ENCODE results near the gene SERPINA6.
A peak's percentile ranks its signal among the peaks of the same experiment; 100 is the strongest.

SERPINA6 gene

GRCh38 chr14:94330857-94331256 is 7.7 kb upstream of the SERPINA6 start:
- in situ Hi-C loops (cut with HindIII; ENCODE audit: low pct_unique_long_range_greater_than_20kb, low sequenced_read_pairs), result no loop called here
- TF ChIP-seq JUND (IDR thresholded peaks at IDR 0.05; ENCODE audit: low read depth), result peak; percentile 73; the same call in 1 of the 2 replicates
- DNase-seq (ENCODE audit: low read depth in 1 of 2, low spot score in 1 of 2), result peak in 1 of 2 experiments; percentile 99

GRCh38 chr14:94330432-94330831 is 7.3 kb upstream of the SERPINA6 start:
- no peak for TF ChIP-seq JUND (IDR thresholded peaks at IDR 0.05; ENCODE audit: low read depth)
- DNase-seq (ENCODE audit: low read depth in 1 of 2, low spot score in 1 of 2), result no peak
- in situ Hi-C loops (cut with HindIII; ENCODE audit: low pct_unique_long_range_greater_than_20kb, low sequenced_read_pairs), result no loop called here

- in situ Hi-C loops (cut with HindIII; ENCODE audit: low pct_unique_long_range_greater_than_20kb, low sequenced_read_pairs), result no loop called here
- peak in 1 of 2 experiments; percentile 46 for DNase-seq (ENCODE audit: low read depth in 1 of 2, low spot score in 1 of 2)
- no peak for TF ChIP-seq JUND (IDR thresholded peaks at IDR 0.05; ENCODE audit: low read depth)
These were observed 6.7 kb upstream of the SERPINA6 start for GRCh38 chr14:94329857-94330256.

GRCh38 chr14:94328196-94328595 is 5.1 kb upstream of the SERPINA6 start:
- in situ Hi-C loops (cut with HindIII; ENCODE audit: low pct_unique_long_range_greater_than_20kb, low sequenced_read_pairs), result no loop called here
- peak in 1 of 2 experiments; percentile 28 for DNase-seq (ENCODE audit: low read depth in 1 of 2, low spot score in 1 of 2)
- TF ChIP-seq JUND (IDR thresholded peaks at IDR 0.05; ENCODE audit: low read depth), result no peak

GRCh38 chr14:94321421-94322271 is 1.5 kb downstream of the SERPINA6 start:
- in situ Hi-C loops (cut with HindIII; ENCODE audit: low pct_unique_long_range_greater_than_20kb, low sequenced_read_pairs), result no loop called here
- TF ChIP-seq JUND (IDR thresholded peaks at IDR 0.05; ENCODE audit: low read depth), result no peak
- peak in 1 of 2 experiments; percentile 62 for DNase-seq (ENCODE audit: low read depth in 1 of 2, low spot score in 1 of 2)

- in situ Hi-C loops (cut with HindIII; ENCODE audit: low pct_unique_long_range_greater_than_20kb, low sequenced_read_pairs), result no loop called here
- TF ChIP-seq JUND (IDR thresholded peaks at IDR 0.05; ENCODE audit: low read depth), result no peak
- peak; percentile 66 to 99 for DNase-seq (ENCODE audit: low read depth in 1 of 2, low spot score in 1 of 2)
These were observed 2.9 kb downstream of the SERPINA6 start for GRCh38 chr14:94320243-94320642.

GRCh38 chr14:94317259-94317658 is 5.9 kb downstream of the SERPINA6 start:
- peak in 1 of 2 experiments; percentile 85 for DNase-seq (ENCODE audit: low read depth in 1 of 2, low spot score in 1 of 2)
- TF ChIP-seq JUND (IDR thresholded peaks at IDR 0.05; ENCODE audit: low read depth), result no peak
- in situ Hi-C loops (cut with HindIII; ENCODE audit: low pct_unique_long_range_greater_than_20kb, low sequenced_read_pairs), result no loop called here

- DNase-seq (ENCODE audit: low read depth in 1 of 2, low spot score in 1 of 2), result peak in 1 of 2 experiments; percentile 37
- no peak for TF ChIP-seq JUND (IDR thresholded peaks at IDR 0.05; ENCODE audit: low read depth)
- in situ Hi-C loops (cut with HindIII; ENCODE audit: low pct_unique_long_range_greater_than_20kb, low sequenced_read_pairs), result no loop called here
These were observed 6.4 kb downstream of the SERPINA6 start for GRCh38 chr14:94316692-94317091.

- no peak for DNase-seq (ENCODE audit: low read depth in 1 of 2, low spot score in 1 of 2)
- in situ Hi-C loops (cut with HindIII; ENCODE audit: low pct_unique_long_range_greater_than_20kb, low sequenced_read_pairs), result no loop called here
- no peak for TF ChIP-seq JUND (IDR thresholded peaks at IDR 0.05; ENCODE audit: low read depth)
These were observed 8.2 kb downstream of the SERPINA6 start for GRCh38 chr14:94314890-94315289.

- in situ Hi-C loops (cut with HindIII; ENCODE audit: low pct_unique_long_range_greater_than_20kb, low sequenced_read_pairs), result no loop called here
- TF ChIP-seq JUND (IDR thresholded peaks at IDR 0.05; ENCODE audit: low read depth), result no peak
- DNase-seq (ENCODE audit: low read depth in 1 of 2, low spot score in 1 of 2), result no peak
These were observed 9.0 kb downstream of the SERPINA6 start for GRCh38 chr14:94313991-94314655.

GRCh38 chr14:94312481-94313246 is 10.5 kb downstream of the SERPINA6 start:
- in situ Hi-C loops (cut with HindIII; ENCODE audit: low pct_unique_long_range_greater_than_20kb, low sequenced_read_pairs), result no loop called here
- no peak for DNase-seq (ENCODE audit: low read depth in 1 of 2, low spot score in 1 of 2)
- TF ChIP-seq JUND (IDR thresholded peaks at IDR 0.05; ENCODE audit: low read depth), result no peak

GRCh38 chr14:94310248-94310647 is 12.9 kb downstream of the SERPINA6 start:
- no peak for DNase-seq (ENCODE audit: low read depth in 1 of 2, low spot score in 1 of 2)
- in situ Hi-C loops (cut with HindIII; ENCODE audit: low pct_unique_long_range_greater_than_20kb, low sequenced_read_pairs), result no loop called here
- TF ChIP-seq JUND (IDR thresholded peaks at IDR 0.05; ENCODE audit: low read depth), result no peak

Data from T47D (cell line).